Right lobe of liver (tissue), 6 donors: ENCODE results near the gene LCN9. TPM values are rescaled to one million over a fixed set of nuclear protein-coding genes. Genes with fewer than 3 reads are reported as not detected.

Experiments used
- ATAC-seq, 4 donors: fragments of 200-7000 bp; cut with Tn5 transposase; one replicate each; pipeline ENCODE4 v1.9.1; 2020; ENCODE audit warnings: mild to moderate bottlenecking in 4 of 4, moderate library complexity in 4 of 4
- DNase-seq, 3 donors: peaks; one replicate each; pipeline ENCODE4 v3.0.0-alpha.2; 2020
- H3K27ac ChIP-seq, 3 donors: fragments of 200-600 bp; one replicate each; pipeline ENCODE4 v1.8.0; 2022
- H3K27me3 ChIP-seq, 2 donors: fragments of 200-600 bp; one replicate each; pipeline ENCODE4 v1.8.0; 2022
- H3K36me3 ChIP-seq, 4 donors: fragments of 200-600 bp; sonication (generic) in 1 of 4; one replicate each; pipeline versions ENCODE4 v1.5.1 to v1.8.0; 2017 to 2022; ENCODE audit warnings: control low read depth in 1 of 4
- H3K4me1 ChIP-seq, 4 donors: fragments of 200-600 bp; sonication (generic) in 1 of 4; one replicate each; pipeline versions ENCODE4 v1.5.1 to v1.8.0; 2017 to 2022; ENCODE audit warnings: control low read depth in 1 of 4
- H3K4me3 ChIP-seq, 3 donors: fragments of 200-600 bp; one replicate each; pipeline ENCODE4 v1.8.0; 2022
- H3K9me3 ChIP-seq, 4 donors: fragments of 200-600 bp; sonication (generic) in 1 of 4; one replicate each; pipeline versions ENCODE4 v1.5.1 to v1.8.0; 2017 to 2022; ENCODE audit warnings: control low read depth in 1 of 4
- POLR2A ChIP-seq: fragments of 450-650 bp; IDR thresholded peaks from one replicate; pipeline ENCODE4 v1.6.1; 2017; ENCODE audit warnings: antibody characterized with exemption, mild to moderate bottlenecking
- WGBS: methylation state at CpG from one replicate; pipeline ENCODE4 v1.1.6; 2018; ENCODE audit warnings: low coverage, low lambda C conversion rate; ENCODE audit not compliant: insufficient coverage; ENCODE audit errors: missing lambda C conversion rate; 5-methylcytosine and 5-hydroxymethylcytosine counted together
- intact Hi-C, 2 donors: fragments of 100-400 bp; cut with DNase I; formaldehyde crosslinking; loops; one replicate each; pipeline versions ENCODE4 v1.11.2 to v1.14.1; 2022
- total RNA-seq, 6 experiments: library from RNA; depleted of rRNA in 2 of 6; stranded (reverse); fragments of >200 nt in 2 of 6; fragmentation: NEBNext Ultra II Directional in 3 of 6; extraction: Animal tissue kit (Norgen Biotek cat#: 25700) in 3 of 6; gene quantifications; one replicate each; pipeline versions ENCODE4 v1.1.0 to v1.2.4, GENCODE V29; 2016 to 2023
- TF ChIP-seq, protein P1 (sequence below), 4 donors: fragments of 200-600 bp in 3 of 4; fragments of 450-650 bp in 1 of 4; IDR thresholded peaks; one replicate each; pipeline versions ENCODE4 v1.5.1 to v1.8.0; 2016 to 2022; ENCODE audit warnings: antibody characterized with exemption in 4 of 4, mild to moderate bottlenecking in 2 of 4
- donor health status: DM: no; HTN: yes; CAD: no.
- donor health status: DM: no; HTN: no; CAD: no.
- donor health status: DM: no; HTN: no; CAD: no.
- donor health status: DM: no; HTN: yes; CAD: no.
- donor health status: DM: no; HTN: yes; CAD: no.

The LCN9 gene
- total RNA-seq, 6 experiments from 2014 or later, result not detected

DNA sequence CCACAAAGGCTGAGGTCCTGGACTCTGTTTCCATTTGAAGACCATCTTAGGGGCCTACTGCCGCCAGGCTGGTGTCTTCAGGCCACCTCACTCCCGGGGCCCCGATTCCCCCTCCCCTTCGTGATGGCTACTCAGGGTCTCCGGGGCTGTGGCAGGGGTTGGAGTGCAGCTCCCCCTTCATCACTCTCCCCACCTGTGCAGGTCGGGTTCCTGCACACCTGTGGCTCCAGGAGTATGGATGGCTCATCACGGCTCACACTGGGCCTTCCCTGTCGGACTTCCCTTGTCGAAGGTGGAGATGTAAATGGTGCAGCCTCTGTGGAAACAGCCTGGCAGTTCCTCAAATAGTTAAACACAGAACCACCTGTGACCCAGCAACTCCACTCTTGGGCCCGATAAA, 11.9 kb downstream of the LCN9 start:
- intact Hi-C loops, result no loop called here
- no peak overlapping the region for H3K27ac ChIP-seq
- no peak overlapping the region for H3K4me3 ChIP-seq
- no peaks in the 10 kb centered on the region for H3K4me1 ChIP-seq
- no peaks in the 10 kb centered on the region for H3K27me3 ChIP-seq
- DNase-seq (no peak), ATAC-seq (no peak)
- no peaks in the 10 kb centered on the region for H3K36me3 ChIP-seq
- WGBS, result 80% methylated on average over 6 of the region's 10 CpGs
- H3K9me3 ChIP-seq, result no peaks in the 10 kb centered on the region
- no peak for TF ChIP-seq POLR2A
- TF ChIP-seq, protein P1, sequence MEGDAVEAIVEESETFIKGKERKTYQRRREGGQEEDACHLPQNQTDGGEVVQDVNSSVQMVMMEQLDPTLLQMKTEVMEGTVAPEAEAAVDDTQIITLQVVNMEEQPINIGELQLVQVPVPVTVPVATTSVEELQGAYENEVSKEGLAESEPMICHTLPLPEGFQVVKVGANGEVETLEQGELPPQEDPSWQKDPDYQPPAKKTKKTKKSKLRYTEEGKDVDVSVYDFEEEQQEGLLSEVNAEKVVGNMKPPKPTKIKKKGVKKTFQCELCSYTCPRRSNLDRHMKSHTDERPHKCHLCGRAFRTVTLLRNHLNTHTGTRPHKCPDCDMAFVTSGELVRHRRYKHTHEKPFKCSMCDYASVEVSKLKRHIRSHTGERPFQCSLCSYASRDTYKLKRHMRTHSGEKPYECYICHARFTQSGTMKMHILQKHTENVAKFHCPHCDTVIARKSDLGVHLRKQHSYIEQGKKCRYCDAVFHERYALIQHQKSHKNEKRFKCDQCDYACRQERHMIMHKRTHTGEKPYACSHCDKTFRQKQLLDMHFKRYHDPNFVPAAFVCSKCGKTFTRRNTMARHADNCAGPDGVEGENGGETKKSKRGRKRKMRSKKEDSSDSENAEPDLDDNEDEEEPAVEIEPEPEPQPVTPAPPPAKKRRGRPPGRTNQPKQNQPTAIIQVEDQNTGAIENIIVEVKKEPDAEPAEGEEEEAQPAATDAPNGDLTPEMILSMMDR (IDR thresholded peaks at IDR 0.05), result no peak

DNA sequence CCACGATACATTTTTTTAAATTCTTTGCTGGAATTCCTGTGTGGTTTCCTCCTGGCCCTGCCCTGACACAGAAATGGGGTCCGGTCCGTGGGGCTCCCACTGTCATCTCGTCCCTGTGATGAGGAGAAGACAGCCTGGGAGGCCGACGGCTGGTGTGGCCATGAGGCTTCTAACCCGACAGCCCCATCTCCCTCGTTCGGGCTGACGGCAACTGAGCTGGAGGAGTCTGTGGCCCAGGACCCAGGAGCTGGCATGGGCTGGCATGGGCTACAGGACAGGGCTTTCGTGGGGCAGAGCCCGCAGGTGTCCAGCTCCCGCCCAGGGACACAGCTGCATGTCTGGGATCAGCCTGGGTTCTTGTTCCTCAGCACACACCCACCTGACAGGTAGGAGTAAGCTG, 13.8 kb downstream of the LCN9 start:
- intact Hi-C loops, result no loop called here
- no peaks in the 10 kb centered on the region for H3K4me1 ChIP-seq
- TF ChIP-seq, protein P1 (IDR thresholded peaks at IDR 0.05), result no peak
- TF ChIP-seq POLR2A, result no peak
- ATAC-seq (no peak), DNase-seq (no peak)
- no peak overlapping the region for H3K4me3 ChIP-seq
- no peaks in the 10 kb centered on the region for H3K27me3 ChIP-seq
- H3K9me3 ChIP-seq, result no peaks in the 10 kb centered on the region
- no peak overlapping the region for H3K27ac ChIP-seq
- no peaks in the 10 kb centered on the region for H3K36me3 ChIP-seq
- 40% methylated on average over 3 of the region's 13 CpGs for WGBS

DNA sequence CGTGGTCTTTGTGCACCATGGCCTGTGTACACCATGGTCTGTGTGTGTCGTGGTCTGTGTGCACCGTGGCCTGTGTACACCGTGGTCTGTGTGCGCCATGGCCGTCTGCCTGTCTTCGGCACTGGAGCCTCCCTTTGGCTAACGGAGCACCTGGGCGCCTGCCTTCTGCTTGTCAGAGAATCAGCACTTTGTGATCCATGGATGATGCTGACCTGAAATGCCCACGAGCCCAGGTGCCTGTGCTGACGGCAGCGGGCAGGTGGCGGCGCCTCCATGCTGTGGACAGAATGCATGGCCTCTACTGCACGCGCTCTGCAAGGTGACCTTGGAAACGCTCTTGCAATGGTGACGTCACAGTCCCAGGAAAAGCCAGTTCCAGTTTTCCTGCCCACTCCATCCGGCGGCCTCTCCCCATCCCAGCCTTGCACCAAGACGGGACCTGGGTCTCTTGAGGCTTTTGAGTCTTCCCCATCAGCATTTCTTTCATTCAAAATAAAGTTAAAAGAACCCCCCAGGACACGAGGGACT, 14.6 kb downstream of the LCN9 start:
- Histone ChIP-seq H3K27me3 (no peaks in the 10 kb centered on the region), H3K4me3 (no peak overlapping the region), H3K4me1 (no peaks in the 10 kb centered on the region), H3K27ac (no peak overlapping the region), H3K9me3 (no peaks in the 10 kb centered on the region), H3K36me3 (no peaks in the 10 kb centered on the region)
- TF ChIP-seq, protein P1 (IDR thresholded peaks at IDR 0.05), result no peak
- DNase-seq, result no peak
- intact Hi-C loops, result no loop called here
- ATAC-seq, result no peak
- 44% methylated on average over 4 of the region's 22 CpGs for WGBS

DNA sequence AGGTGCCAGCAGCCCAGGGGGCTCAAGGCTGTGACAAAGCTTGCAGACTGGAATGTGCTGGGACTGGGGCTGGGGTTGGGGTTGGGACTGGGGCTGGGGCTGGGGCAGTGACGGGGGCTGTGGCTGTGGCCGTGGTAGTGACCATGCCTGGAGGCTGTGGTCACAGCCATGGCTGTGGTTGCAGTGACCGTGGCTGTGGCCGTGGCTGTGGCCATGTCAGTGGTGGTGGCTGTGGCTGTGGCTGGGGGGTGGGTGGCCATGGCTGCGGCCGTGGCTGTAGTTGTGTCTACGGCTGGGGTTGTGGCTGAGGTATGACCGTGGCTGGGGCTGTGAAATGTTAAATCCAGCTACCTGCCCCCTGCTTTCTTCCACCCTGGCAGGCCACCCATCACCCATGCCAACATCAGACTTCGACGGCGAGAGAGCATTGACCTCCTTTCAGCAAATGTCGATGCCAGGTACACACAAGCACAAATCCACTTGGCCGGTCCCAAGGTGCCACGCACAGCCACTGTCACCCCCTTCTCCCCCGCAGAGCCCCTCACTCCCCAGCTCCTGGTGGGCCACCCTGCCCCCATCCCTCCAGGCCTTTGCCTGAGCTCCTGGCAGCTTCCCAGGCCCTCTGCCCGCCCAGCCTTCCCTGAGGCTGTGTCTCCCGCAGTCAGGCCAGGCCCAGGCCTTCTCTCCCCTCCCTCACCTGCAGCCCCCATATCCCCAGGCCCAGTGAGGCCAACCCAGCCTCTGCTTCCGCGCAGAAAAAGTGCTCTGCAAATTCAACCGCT, 15.3 kb downstream of the LCN9 start:
- DNase-seq, result no peak
- no peak overlapping the region for H3K4me3 ChIP-seq
- no peak for ATAC-seq
- no peaks in the 10 kb centered on the region for H3K4me1 ChIP-seq
- H3K27me3 ChIP-seq, result no peaks in the 10 kb centered on the region
- WGBS, result 85% methylated on average over 5 of the region's 20 CpGs
- no peaks in the 10 kb centered on the region for H3K9me3 ChIP-seq
- TF ChIP-seq, protein P1 (IDR thresholded peaks at IDR 0.05), result no peak
- TF ChIP-seq POLR2A, result no peak
- H3K36me3 ChIP-seq, result no peaks in the 10 kb centered on the region
- intact Hi-C loops, result no loop called here
- H3K27ac ChIP-seq, result no peak overlapping the region
